Kidney (tissue), 14 donors: ENCODE data around the gene ARSI. TPM values are rescaled to one million over a fixed set of nuclear protein-coding genes. Genes with fewer than 3 reads are reported as not detected.

Experiments
- DNase-seq, 5 donors: peaks; one replicate each; pipeline ENCODE4 v3.0.0-alpha.2; 2013 to 2020
- FAIRE-seq: peaks from 2 replicates; lab custom pipeline; 2012; peaks lifted over from hg19 to GRCh38; lab: Jason Lieb, UNC
- H3K27ac ChIP-seq, 2 donors: one replicate each; pipeline ENCODE4 v1.7.0; 2013; ENCODE audit warnings: low read depth in 2 of 2, low read length in 2 of 2, inconsistent platforms in 1 of 2
- H3K27me3 ChIP-seq: one replicate; pipeline ENCODE4 v1.7.1; 2013; ENCODE audit warnings: low read length, inconsistent platforms; ENCODE audit not compliant: control insufficient read depth, insufficient read depth
- H3K36me3 ChIP-seq, 3 donors: one replicate each; pipeline versions ENCODE4 v1.7.0 to v1.7.1; 2013; ENCODE audit warnings: low read length in 3 of 3, control low read depth in 1 of 3, inconsistent platforms in 1 of 3; ENCODE audit not compliant: insufficient read depth in 3 of 3, control insufficient read depth in 2 of 3
- H3K4me1 ChIP-seq, 3 donors: one replicate each; pipeline versions ENCODE4 v1.7.0 to v1.7.1; 2013; ENCODE audit warnings: low read length in 3 of 3, inconsistent platforms in 1 of 3, low read depth in 1 of 3; ENCODE audit not compliant: control insufficient read depth in 2 of 3, insufficient read depth in 2 of 3
- H3K4me3 ChIP-seq, 3 donors: one replicate each; pipeline versions ENCODE4 v1.7.0 to v1.8.1; 2013; ENCODE audit warnings: low read length in 3 of 3, control low read depth in 1 of 3, inconsistent platforms in 1 of 3
- H3K9ac ChIP-seq, 3 donors: one replicate each; pipeline versions ENCODE4 v1.7.0 to v1.7.1; 2013; ENCODE audit warnings: low read length in 3 of 3, control low read depth in 1 of 3, inconsistent platforms in 1 of 3
- H3K9me3 ChIP-seq, 3 donors: one replicate each; pipeline versions ENCODE4 v1.7.0 to v1.7.1; 2013; ENCODE audit warnings: low read length in 3 of 3, control low read depth in 1 of 3, inconsistent platforms in 1 of 3; ENCODE audit not compliant: control insufficient read depth in 2 of 3, insufficient read depth in 1 of 3
- CTCF ChIP-seq: IDR thresholded peaks from 3 replicates; pipeline ENCODE4 v1.5.1; 2012; ENCODE audit warnings: mild to moderate bottlenecking, moderate library complexity, borderline replicate concordance; ENCODE audit not compliant: insufficient read depth; ENCODE audit errors: extremely low read depth
- intact Hi-C: fragments of 100-400 bp; cut with DNase I; formaldehyde crosslinking; loops from one replicate; pipeline ENCODE4 v1.11.1; 2022
- polyA plus RNA-seq: library from polyadenylated mRNA; stranded (reverse); fragments of 350-450 nt; fragmentation: Illumina TruSeq; extraction: RNeasy Lipid Tissue Mini Kit (QIAGEN cat#74804); gene quantifications from one replicate; pipeline ENCODE4 v1.2.3, GENCODE V29; 2014; ENCODE audit warnings: low read depth, low replicate concordance; ENCODE audit not compliant: insufficient read depth
- total RNA-seq: library from RNA; stranded (reverse); fragmentation: NEBNext Ultra II Directional; extraction: Animal tissue kit (Norgen Biotek cat#: 25700); gene quantifications from one replicate; pipeline ENCODE4 v1.2.1, GENCODE V29; 2021
- donor health status: control.
- donor health status: control.
- donor health status: control.
- donor health status: control.
- donor health status: control.
- donor health status: DM: yes; HTN: yes; CAD: no.
- donor health status: Normal renal cell carcinoma (clear cell type).

ARSI gene
- total and polyA plus RNA-seq, 2 donors from 2014 or later: 0.57 to 1.1 TPM

GRCh38 chr5:150263375-150263775 is 39.3 kb downstream of the ARSI start:
- H3K4me3 ChIP-seq: peak overlapping the region in 1 of 3 donors; percentile 12
- intact Hi-C loops: no loop called here
- no peak for FAIRE-seq

GRCh38 chr5:150262502-150262901 is 40.2 kb downstream of the ARSI start:
- Histone ChIP-seq H3K9ac (no peak overlapping the region), H3K9me3 (peaks cover 0 to 2% (median 0%) of the 10 kb centered on the region in 3 donors), H3K4me3 (no peak overlapping the region), H3K36me3 (no peaks in the 10 kb centered on the region), H3K27ac (no peak overlapping the region), H3K4me1 (peaks cover 0 to 3% (median 0%) of the 10 kb centered on the region in 3 donors), H3K27me3 (no peaks in the 10 kb centered on the region)
- intact Hi-C loops: no loop called here
- no peak for TF ChIP-seq CTCF
- FAIRE-seq (no peak), DNase-seq (no peak)

More at GRCh38 chr5:150263375-150263775, 39.3 kb downstream of the ARSI start:
- DNase-seq: no peak
- no peak for TF ChIP-seq CTCF
- Histone ChIP-seq H3K27me3 (no peaks in the 10 kb centered on the region), H3K9ac (peak overlapping the region in 1 of 3 donors; percentile 4), H3K27ac (no peak overlapping the region), H3K4me1 (peaks cover 0 to 3% (median 0%) of the 10 kb centered on the region in 3 donors), H3K36me3 (no peaks in the 10 kb centered on the region), H3K9me3 (peaks cover 0 to 2% (median 0%) of the 10 kb centered on the region in 3 donors)

GRCh38 chr5:150261231-150261630 is 41.5 kb downstream of the ARSI start:
- Histone ChIP-seq H3K9ac (no peak overlapping the region), H3K27ac (no peak overlapping the region), H3K4me1 (peaks cover 0 to 3% (median 0%) of the 10 kb centered on the region in 3 donors), H3K36me3 (no peaks in the 10 kb centered on the region), H3K27me3 (no peaks in the 10 kb centered on the region), H3K9me3 (peaks cover 0 to 2% (median 0%) of the 10 kb centered on the region in 3 donors), H3K4me3 (no peak overlapping the region)
- intact Hi-C loops: no loop called here
- FAIRE-seq (no peak), DNase-seq (no peak)
- TF ChIP-seq CTCF: no peak

GRCh38 chr5:150258130-150258529 is 44.6 kb downstream of the ARSI start:
- Histone ChIP-seq H3K36me3 (no peaks in the 10 kb centered on the region), H3K27me3 (no peaks in the 10 kb centered on the region), H3K9me3 (peaks cover 0 to under 1% (median 0%) of the 10 kb centered on the region in 3 donors), H3K27ac (no peak overlapping the region), H3K4me3 (no peak overlapping the region), H3K4me1 (no peaks in the 10 kb centered on the region), H3K9ac (no peak overlapping the region)
- TF ChIP-seq CTCF: no peak
- no peak for FAIRE-seq
- DNase-seq: peak in 2 of 5 donors; percentile 34 to 49
- intact Hi-C loops: no loop called here
